ENCODE data around the gene TRIM74.
"Not testable (repeated sequence)": the region's sequence is repeated elsewhere in the genome, so short reads cannot be mapped to it uniquely, and the experiment has no call there.

Gene TRIM74

DNA sequence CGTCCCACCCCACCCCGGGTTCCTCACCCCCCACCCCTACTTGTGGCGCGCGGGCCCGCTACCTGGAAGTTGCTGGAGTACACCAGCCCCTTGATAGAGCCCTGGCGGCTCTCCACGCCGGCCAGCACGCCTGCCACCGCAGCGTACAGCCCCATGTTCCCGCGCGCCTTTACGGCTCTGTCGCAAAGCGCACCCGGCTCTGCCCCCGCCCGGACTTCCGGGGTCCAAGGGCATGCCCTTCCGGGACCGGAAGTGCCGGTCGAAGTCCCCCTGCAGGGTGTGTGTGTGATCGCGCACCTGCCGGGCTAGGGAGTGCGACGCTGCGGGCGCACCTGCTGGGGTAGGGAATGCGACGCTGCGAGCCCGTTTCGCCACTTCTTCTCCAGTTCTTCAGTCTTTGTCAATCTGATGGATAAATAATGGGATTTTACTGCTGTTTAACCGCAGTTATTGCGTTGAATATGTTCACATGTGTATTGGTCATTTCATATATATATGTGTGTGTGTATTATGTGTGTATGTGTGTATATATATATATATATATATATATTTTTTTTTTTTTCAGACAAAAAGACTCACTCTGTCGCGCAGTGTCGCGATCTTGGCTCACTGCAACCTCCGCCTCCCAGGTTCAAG is 14.6 kb downstream of the TRIM74 start:
- not testable (repeated sequence) for DNase-seq

- not testable (repeated sequence) for DNase-seq
Observed at GRCh38 chr7:72953901-72954562, 15.2 kb downstream of the TRIM74 start.

DNA sequence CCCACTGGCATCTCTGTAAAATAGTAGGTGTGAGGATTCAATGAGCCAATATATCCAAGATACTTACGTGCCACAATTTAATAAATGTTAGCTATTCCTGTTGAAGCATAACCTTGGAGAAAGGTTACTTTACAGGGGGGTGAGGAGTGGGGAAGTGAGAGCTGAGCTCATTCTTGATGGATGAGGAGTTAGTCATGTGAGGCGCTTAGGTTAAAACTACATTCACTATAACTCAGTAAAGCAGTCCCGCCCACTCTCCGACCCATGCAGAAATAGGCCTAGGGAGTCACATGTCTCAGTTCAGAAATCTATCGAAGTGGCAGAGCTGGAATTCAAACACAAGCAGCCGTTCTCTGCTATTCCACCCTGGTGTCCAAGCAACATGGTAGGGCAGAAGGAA is 18.8 kb downstream of the TRIM74 start:
- not testable (repeated sequence) for DNase-seq

GRCh38 chr7:72949686-72950085 is 19.6 kb downstream of the TRIM74 start:
- DNase-seq, result not testable (repeated sequence)

DNA sequence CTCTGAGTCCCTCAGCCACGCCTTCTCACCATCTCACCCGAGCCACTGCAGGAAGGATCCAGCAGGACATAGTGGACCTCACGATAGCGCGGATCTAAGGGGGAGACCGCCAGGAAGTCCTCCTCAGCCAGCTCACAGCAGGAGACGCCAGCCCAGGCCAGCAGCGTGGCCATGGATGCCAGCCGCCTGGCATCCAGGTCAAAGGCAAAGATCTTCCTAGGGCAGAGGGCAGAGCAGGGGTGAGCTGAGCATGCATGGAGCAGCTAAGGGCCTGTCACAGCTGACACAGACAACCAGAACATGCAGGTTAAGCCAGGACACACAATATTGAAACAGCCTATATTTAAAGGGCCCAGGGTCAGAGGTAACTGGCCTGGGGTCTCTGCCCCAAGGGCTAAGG is 20.0 kb downstream of the TRIM74 start:
- DNase-seq, result not testable (repeated sequence)

GRCh38 chr7:72948714-72949113 is 20.6 kb downstream of the TRIM74 start:
- DNase-seq, result not testable (repeated sequence)

DNA sequence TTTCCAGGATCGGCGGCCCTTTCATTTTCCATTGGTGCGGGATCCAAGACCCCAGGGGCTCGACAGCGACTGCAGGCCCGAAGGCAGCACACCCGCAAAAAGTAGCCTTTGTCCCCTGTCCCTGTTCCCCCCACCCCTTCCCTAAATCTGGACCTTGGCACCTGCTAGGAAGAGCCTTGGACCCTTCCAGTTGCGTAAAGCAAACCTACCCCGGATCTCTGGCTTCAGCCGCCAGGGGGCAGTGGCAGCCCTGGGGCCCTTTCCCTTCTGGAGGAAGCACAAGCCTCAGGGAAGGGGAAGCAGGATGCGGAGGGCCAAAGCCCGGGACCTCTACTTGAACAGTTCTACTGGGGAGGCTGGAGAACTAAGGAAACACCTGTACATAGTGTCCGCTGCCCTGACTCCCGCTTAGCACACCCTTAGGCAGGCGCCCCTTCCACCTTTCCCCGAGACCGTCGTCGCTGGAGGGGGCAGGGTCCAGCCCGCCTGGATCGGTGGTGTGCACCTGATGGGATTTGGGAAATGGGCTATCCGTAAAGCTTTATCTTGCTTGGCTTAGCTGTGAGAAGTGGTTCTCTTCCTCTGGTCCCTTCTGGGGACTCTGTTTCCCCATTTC is 23.0 kb downstream of the TRIM74 start:
- DNase-seq, result not testable (repeated sequence)

DNA sequence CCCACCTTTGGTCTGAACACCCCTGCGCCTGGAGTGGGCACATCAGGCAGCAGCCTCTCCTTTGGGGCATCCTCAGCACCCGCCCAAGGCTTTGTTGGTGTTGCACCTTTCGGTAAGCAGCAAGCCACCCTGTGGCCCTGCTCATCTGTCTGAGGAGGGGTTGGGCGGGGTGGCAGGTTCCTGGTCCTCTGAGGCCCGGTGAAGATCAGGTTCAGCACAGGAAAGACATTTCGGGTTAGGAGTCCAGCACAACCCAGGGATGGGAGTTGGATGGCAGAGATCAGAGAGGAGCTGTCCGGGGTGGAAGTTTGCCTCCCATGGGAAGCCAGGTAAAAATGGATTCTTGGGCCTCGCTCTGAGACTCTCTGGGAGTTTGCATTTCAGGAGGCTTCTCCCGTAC is 23.7 kb downstream of the TRIM74 start:
- not testable (repeated sequence) for DNase-seq

GRCh38 chr7:72944937-72945336 is 24.3 kb downstream of the TRIM74 start:
- not testable (repeated sequence) for DNase-seq

DNA sequence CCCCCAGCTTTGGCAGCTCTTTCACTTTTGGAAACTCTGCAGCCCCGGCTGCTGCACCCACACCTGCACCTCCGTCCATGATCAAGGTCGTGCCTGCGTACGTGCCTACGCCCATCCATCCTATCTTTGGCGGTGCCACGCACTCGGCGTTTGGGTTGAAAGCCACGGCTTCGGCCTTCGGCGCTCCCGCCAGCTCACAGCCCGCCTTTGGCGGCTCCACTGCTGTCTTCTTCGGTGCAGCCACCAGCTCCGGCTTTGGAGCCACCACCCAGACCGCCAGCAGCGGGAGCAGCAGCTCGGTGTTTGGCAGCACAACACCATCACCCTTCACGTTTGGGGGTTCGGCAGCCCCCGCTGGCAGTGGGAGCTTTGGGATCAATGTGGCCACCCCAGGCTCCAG is 26.3 kb downstream of the TRIM74 start:
- DNase-seq, result not testable (repeated sequence)

GRCh38 chr7:72942022-72942705 is 27.1 kb downstream of the TRIM74 start:
- DNase-seq, result not testable (repeated sequence)

- not testable (repeated sequence) for DNase-seq
Observed at GRCh38 chr7:72928216-72928615, 41.0 kb downstream of the TRIM74 start.

DNA sequence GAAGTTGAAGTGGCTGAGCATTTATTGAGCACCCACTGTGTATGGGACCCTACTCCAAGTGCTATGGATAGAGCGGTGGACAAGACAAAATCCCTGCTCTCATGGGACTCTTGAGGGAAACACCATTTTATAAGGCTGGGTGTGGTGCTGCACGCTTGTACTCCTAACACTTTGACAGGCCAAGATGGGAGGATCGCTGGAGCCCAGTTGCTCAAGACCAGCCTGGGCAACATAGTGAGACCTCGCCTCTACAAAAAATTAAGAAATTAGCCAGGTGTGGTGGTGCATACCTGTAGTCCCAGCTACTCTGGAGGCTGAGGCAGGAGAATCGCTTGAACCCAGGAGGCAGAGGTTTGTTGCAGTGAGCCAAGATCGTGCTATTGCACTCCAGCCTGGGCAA is 41.5 kb downstream of the TRIM74 start:
- not testable (repeated sequence) for DNase-seq

- no peak for DNase-seq
Observed at GRCh38 chr7:72925546-72926120, 43.6 kb downstream of the TRIM74 start.

- peak; percentile 51 for DNase-seq
Observed at GRCh38 chr7:72924733-72925545, 44.3 kb downstream of the TRIM74 start, which contains the start of gene POM121. POM121 (plus strand) TSS chr7:72925095; CDS start chr7:72925122, 27 bp downstream.

DNA sequence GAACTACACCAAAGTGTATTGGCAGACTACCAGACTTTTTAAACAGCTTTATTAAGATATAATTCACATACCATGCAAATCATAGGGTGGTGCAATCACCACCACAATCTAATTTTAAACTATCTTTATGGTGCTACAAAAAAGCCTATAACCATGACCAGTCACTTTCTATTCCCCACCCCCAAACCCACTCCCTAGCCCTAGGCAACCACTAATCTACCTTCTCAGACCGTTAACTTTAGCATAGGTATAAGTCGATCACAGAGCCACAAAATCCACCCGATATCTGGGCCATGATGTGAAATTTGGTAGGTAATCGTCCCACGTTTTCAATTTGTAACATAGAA is 44.9 kb downstream of the TRIM74 start:
- DNase-seq, result no peak

DNA sequence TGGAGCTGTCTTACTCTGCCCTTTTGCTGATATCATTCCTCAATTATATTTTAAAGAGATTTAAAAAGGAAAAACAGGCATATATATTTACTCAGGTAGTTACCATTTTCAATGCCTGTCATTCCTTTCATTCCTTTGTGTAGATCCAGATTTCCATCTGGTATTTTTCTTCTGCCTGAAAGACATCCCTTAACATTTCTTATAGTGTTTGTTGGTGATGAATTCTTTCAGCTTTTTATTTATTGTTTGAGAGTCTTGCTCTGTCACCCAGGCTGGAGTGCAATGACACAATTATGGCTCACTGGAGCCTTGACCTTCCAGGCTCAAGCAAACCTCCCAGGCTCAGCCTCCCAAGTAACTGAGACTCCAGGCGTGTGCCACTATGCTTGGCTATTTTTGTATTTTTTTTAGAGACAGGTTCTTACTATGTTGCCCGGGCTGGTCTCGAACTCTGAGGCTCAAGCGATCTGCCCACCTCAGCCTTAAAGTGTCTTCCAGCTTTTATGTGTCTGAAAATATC is 50.0 kb downstream of the TRIM74 start:
- no peak for DNase-seq

DNA sequence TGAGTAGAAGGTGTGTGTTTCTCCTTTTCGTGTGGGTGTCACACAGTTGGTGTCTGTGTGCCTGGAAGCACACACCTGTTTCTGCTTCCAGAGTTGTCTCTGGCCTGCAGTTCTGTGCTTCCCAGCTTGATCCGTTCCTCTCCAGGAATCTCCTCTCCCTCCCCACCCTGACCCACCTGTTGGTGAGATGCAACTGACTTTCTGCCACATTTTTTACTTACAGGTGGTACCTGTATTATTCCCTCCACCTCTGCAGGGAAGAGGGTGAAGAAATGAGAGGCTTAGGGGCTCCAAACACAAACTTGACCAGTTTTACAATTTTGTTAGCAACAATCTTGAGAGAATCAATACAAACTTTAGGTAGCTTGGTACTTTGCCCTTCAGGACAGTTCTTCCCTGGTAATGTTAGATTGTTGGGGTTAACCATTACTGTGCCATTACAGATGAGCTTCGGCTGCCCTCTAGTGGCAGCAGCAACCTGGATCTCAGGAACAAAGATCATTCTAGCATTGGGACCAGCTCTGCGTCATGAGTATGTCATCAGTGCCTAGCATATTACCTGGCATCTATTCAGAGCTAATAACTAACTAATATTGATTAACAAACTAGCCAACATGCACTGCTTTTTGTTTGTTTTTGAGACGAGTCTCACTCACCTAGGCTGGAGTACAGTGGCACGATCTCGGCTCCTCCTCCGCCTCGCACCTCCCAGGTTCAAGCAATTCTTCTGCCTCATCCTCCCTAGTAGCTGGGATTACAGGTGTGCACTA is 54.3 kb downstream of the TRIM74 start:
- not testable (repeated sequence) for DNase-seq

GRCh38 chr7:72913750-72914149 is 55.5 kb downstream of the TRIM74 start:
- not testable (repeated sequence) for DNase-seq

DNA sequence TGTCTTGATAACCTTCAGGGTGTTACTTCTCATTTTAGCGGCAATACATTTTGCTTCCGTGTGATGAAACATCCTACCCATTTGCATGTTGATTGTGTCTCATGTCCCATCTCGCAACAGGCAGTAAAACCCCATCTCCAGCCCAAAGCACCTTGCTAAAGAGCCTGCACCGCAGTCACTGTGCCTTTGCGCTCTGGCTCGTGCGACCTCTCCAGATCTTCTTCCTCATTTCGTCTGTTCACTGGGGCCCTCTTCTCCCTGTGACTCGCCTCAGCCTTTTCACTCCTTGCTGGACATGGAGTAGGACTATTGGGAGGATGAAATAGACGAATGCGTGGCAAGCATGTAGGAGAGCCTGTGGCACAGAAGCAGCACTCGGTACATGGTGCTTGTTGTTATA is 57.9 kb downstream of the TRIM74 start:
- not testable (repeated sequence) for DNase-seq

All from DMS79 (cell line).